Tibial nerve (tissue), 4 donors: ENCODE measurements around the gene CNTN5. TPM values are rescaled to one million over a fixed set of nuclear protein-coding genes. Genes with fewer than 3 reads are reported as not detected.

Experiments used
- DNase-seq, 2 donors: peaks; one replicate each; pipeline ENCODE4 v3.0.0-alpha.2; 2019; ENCODE audit warnings: low spot score in 2 of 2
- H3K27ac ChIP-seq, 4 donors: fragments of 200-600 bp; sonication (generic) in 3 of 4; one replicate each; pipeline ENCODE4 v1.5.1; 2017 to 2019; ENCODE audit warnings: mild to moderate bottlenecking in 1 of 4
- H3K27me3 ChIP-seq, 2 donors: fragments of 200-600 bp; sonication (generic) in 1 of 2; one replicate each; pipeline versions ENCODE4 v1.5.1 to v1.6.0; 2017 to 2019
- H3K36me3 ChIP-seq, 3 donors: fragments of 200-600 bp; sonication (generic); one replicate each; pipeline ENCODE4 v1.5.1; 2018 to 2019
- H3K4me1 ChIP-seq, 4 donors: fragments of 200-600 bp; sonication (generic) in 3 of 4; one replicate each; pipeline ENCODE4 v1.5.1; 2017 to 2019
- H3K4me3 ChIP-seq, 4 donors: fragments of 200-600 bp; sonication (generic) in 3 of 4; one replicate each; pipeline ENCODE4 v1.5.1; 2017 to 2019; ENCODE audit warnings: mild to moderate bottlenecking in 1 of 4, moderate library complexity in 1 of 4
- H3K9me3 ChIP-seq, 4 donors: fragments of 200-600 bp; sonication (generic) in 3 of 4; one replicate each; pipeline ENCODE4 v1.5.1; 2017 to 2019
- EP300 ChIP-seq, 2 donors: sonication (generic); formaldehyde crosslinking; IDR thresholded peaks; one replicate each; pipeline ENCODE4 v1.6.1; 2017; ENCODE audit warnings: antibody characterized with exemption in 2 of 2, mild to moderate bottlenecking in 1 of 2
- POLR2A ChIP-seq, 2 donors: fragments of 450-650 bp; IDR thresholded peaks; one replicate each; pipeline ENCODE4 v1.6.1; 2017; ENCODE audit warnings: antibody characterized with exemption in 2 of 2, mild to moderate bottlenecking in 2 of 2, moderate library complexity in 2 of 2
- WGBS, 2 donors: methylation state at CpG; one replicate each; pipeline ENCODE4 v1.1.5; 2018; 5-methylcytosine and 5-hydroxymethylcytosine counted together
- total RNA-seq, 4 donors: library from RNA; depleted of rRNA; stranded (reverse); fragments of >200 nt; gene quantifications; one replicate each; pipeline ENCODE4 v1.1.0, GENCODE V29; 2016
- TF ChIP-seq, protein P1 (sequence below), 5 experiments: fragments of 200-600 bp in 3 of 5; fragments of 450-650 bp in 2 of 5; sonication (generic) in 3 of 5; IDR thresholded peaks; one replicate each; pipeline ENCODE4 v1.5.1; 2016 to 2019; ENCODE audit warnings: antibody characterized with exemption in 5 of 5, mild to moderate bottlenecking in 3 of 5, moderate library complexity in 2 of 5

The CNTN5 gene
- total RNA-seq, 4 donors from 2014 or later = under 0.01 to 0.22 TPM; not detected in 2

DNA sequence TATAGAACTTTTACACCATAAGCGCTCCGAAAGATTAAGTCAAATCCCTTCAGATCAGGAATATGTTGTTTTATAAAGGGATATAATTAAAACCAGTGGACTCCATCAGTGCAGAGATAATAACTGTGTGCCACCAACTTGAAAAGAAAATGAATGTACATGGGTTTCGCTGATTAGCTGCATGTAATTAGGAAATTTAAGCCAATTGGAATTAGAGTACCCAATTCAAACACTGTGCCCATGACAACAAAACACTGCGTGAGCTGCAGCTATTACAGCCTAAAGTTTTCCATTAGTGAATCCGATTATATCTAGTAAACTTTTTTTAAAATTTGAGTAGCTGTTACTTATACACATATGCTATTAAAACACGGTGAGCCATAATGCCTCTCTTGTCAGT, 1274.0 kb downstream of the CNTN5 start:
- WGBS, 2 donors = 86 to 90% methylated on average over 6 of the region's 6 CpGs
- no peak overlapping the region for H3K4me3 ChIP-seq
- TF ChIP-seq EP300 (IDR thresholded peaks at IDR 0.05) = no peak
- TF ChIP-seq, protein P1, sequence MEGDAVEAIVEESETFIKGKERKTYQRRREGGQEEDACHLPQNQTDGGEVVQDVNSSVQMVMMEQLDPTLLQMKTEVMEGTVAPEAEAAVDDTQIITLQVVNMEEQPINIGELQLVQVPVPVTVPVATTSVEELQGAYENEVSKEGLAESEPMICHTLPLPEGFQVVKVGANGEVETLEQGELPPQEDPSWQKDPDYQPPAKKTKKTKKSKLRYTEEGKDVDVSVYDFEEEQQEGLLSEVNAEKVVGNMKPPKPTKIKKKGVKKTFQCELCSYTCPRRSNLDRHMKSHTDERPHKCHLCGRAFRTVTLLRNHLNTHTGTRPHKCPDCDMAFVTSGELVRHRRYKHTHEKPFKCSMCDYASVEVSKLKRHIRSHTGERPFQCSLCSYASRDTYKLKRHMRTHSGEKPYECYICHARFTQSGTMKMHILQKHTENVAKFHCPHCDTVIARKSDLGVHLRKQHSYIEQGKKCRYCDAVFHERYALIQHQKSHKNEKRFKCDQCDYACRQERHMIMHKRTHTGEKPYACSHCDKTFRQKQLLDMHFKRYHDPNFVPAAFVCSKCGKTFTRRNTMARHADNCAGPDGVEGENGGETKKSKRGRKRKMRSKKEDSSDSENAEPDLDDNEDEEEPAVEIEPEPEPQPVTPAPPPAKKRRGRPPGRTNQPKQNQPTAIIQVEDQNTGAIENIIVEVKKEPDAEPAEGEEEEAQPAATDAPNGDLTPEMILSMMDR (IDR thresholded peaks at IDR 0.05) = no peak
- TF ChIP-seq POLR2A (IDR thresholded peaks at IDR 0.05) = no peak

DNA sequence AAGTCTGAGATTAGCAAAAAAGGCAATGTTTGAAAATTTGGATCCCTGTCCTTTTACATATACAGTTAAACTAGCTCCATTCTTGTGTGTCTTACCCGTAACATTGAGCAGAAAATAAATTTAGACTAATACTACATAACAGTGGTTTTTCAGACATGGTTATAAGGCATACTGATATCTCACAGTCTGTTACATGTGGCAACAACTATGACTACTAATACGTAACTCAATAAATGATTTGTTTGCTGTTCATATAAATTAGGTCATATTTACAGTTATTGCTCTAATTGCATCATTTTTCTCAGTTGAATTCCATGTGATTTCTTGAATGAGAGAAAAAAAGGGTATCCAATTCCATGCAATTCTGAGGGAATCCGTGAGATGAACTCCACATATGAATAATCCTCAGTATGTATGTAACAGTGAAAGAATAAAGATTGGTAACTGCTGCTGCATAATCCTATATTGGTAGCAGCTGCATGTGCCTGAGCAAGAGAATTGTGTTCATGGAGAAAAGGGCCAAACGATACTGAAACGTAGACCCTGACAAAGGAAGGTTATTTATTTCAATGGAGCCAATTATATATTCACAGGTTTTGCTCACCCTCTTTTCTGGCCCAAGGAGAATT, 1275.4 kb downstream of the CNTN5 start:
- Histone ChIP-seq H3K36me3 (no peaks in the 10 kb centered on the region), H3K9me3 (no peaks in the 10 kb centered on the region), H3K27me3 (no peaks in the 10 kb centered on the region), H3K27ac (no peak overlapping the region), H3K4me1 (no peaks in the 10 kb centered on the region), H3K4me3 (no peak overlapping the region)
- no peak for DNase-seq
- WGBS, 2 donors = 61% methylated on average over 5 of the region's 5 CpGs
- TF ChIP-seq POLR2A (IDR thresholded peaks at IDR 0.05) (no peak), EP300 (IDR thresholded peaks at IDR 0.05) (no peak)
- TF ChIP-seq, protein P1 (IDR thresholded peaks at IDR 0.05) = no peak

More for the DNA sequence above, 1274.0 kb downstream of the CNTN5 start:
- no peak for DNase-seq
- Histone ChIP-seq H3K9me3 (no peaks in the 10 kb centered on the region), H3K27me3 (no peaks in the 10 kb centered on the region), H3K36me3 (no peaks in the 10 kb centered on the region), H3K27ac (no peak overlapping the region), H3K4me1 (no peaks in the 10 kb centered on the region)

DNA sequence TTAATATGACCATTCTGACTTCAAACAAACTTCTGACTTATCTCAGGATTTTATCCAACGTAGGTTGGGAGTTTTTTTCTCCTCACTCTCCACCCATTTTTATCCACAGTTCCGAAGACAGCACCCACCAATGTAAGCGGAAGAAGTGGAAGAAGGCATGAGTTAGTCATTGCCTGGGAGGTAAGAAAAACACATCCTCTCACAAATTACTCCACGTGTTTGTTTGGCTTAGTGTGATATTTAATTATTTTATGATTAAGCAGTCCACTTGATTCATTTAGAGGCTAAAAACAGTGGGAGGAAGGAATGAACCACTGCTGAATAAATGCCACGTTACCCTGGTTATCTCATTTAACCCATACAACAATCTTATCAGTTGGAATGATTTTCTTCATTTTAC, 1276.8 kb downstream of the CNTN5 start:
- Histone ChIP-seq H3K27me3 (no peaks in the 10 kb centered on the region), H3K4me3 (no peak overlapping the region), H3K36me3 (no peaks in the 10 kb centered on the region), H3K27ac (no peak overlapping the region), H3K4me1 (no peaks in the 10 kb centered on the region), H3K9me3 (no peaks in the 10 kb centered on the region)
- WGBS, 2 donors = 64 to 68% methylated on average over 5 of the region's 5 CpGs
- TF ChIP-seq EP300 (IDR thresholded peaks at IDR 0.05) (no peak), POLR2A (IDR thresholded peaks at IDR 0.05) (no peak)
- TF ChIP-seq, protein P1 (IDR thresholded peaks at IDR 0.05) = no peak
- DNase-seq = no peak

DNA sequence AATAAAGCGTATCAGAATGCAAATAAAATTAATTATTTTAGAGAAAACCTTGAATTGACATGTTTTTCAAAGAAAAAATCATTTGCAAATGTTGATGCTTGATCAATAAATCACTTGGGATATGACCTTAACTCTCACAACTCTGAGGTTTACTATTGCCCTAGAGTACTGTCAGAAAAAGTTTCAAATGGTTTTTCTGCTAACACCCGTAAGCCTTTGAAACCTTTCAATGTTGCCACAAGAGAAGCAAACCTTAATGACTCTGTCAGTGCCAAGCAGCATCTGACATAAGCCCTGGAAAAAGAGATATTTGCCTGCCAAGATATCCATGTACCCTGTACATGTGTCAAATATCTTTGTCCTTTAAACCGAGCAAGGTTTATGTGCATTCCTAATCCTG, 1282.1 kb downstream of the CNTN5 start:
- H3K27me3 ChIP-seq = no peaks in the 10 kb centered on the region
- no peaks in the 10 kb centered on the region for H3K4me1 ChIP-seq
- no peak for DNase-seq
- TF ChIP-seq POLR2A (IDR thresholded peaks at IDR 0.05) (no peak), EP300 (IDR thresholded peaks at IDR 0.05) (no peak)
- TF ChIP-seq, protein P1 (IDR thresholded peaks at IDR 0.05) = no peak
- no peaks in the 10 kb centered on the region for H3K36me3 ChIP-seq
- H3K4me3 ChIP-seq = no peak overlapping the region
- no peaks in the 10 kb centered on the region for H3K9me3 ChIP-seq
- no peak overlapping the region for H3K27ac ChIP-seq
- WGBS, 2 donors = 65 to 69% methylated on average over 3 of the region's 3 CpGs

DNA sequence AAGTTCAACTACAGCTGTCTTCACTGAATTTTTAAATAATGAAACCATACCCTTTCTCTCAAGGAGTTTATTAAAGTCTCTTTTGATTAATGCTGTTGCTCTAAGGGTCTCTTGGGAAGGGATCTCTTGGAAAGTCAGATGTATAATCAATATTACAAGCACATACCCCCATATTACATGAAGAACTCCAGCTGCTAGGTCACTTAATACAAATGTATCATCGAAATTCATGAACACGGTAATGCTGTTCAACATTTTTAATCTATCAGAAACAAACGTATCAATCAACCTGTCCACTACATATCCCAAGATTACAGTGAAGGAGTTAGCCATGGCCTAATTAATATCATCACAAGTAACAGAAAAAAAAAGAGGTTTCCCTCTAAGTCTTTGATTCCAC, 1283.1 kb downstream of the CNTN5 start:
- no peak for DNase-seq
- no peaks in the 10 kb centered on the region for H3K36me3 ChIP-seq
- no peak overlapping the region for H3K27ac ChIP-seq
- 83 to 84% methylated on average over 3 of the region's 3 CpGs for WGBS, 2 donors
- no peak overlapping the region for H3K4me3 ChIP-seq
- H3K27me3 ChIP-seq = no peaks in the 10 kb centered on the region
- H3K4me1 ChIP-seq = no peaks in the 10 kb centered on the region
- no peaks in the 10 kb centered on the region for H3K9me3 ChIP-seq
- TF ChIP-seq, protein P1 (IDR thresholded peaks at IDR 0.05) = no peak
- TF ChIP-seq POLR2A (IDR thresholded peaks at IDR 0.05) = no peak
- TF ChIP-seq EP300 (IDR thresholded peaks at IDR 0.05) = no peak
